ENCODE measurements around the gene DRAM2.

DRAM2 gene

DNA sequence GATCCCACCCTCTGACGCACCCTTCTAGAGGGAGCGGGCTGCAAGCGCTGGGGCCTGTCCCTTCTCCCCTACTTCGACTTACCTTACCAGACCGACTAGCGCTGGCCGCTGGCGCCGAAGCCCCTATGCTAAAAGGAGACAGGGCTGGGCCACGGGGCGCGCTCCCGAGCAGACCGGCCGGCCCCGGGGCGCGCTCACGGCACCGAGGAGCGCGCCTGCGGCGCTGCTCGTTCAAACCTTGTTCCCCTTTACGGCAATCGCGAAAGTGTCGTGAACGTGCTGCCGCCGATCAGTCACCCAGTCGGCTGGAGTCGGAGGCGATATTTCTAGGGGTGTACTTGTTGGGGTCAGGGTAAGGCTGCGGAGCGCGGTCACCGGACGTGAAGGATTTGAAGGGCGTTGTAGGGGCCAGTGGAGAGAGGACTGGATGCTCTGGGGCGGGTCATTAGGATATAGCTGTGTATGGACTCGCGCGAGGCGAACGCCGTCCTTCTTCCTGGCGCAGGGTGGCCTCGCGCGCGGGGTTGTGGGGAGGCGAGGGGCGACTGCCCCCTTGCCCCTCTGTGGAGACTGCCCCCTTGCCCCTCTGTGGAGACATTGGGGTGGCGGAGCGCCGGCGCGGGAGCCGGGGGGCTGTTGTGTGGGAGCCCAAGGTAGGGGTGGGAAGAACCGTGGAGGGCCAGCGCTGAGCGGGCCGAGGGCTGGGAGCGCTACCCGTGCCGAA, at the start of gene DRAM2, which contains the start of gene CEPT1:
TSS of gene DRAM2 (minus strand) at position 138 of the 724 bp plus-strand sequence. CDS start 8,539 bp downstream, outside the sequence.
TSS of gene CEPT1 (plus strand) at position 268 of the 724 bp plus-strand sequence. CDS start 7,492 bp downstream, outside the sequence.
- in situ Hi-C loops (cut with HindIII; ENCODE audit: low sequenced_read_pairs), result no loop called here

DNA sequence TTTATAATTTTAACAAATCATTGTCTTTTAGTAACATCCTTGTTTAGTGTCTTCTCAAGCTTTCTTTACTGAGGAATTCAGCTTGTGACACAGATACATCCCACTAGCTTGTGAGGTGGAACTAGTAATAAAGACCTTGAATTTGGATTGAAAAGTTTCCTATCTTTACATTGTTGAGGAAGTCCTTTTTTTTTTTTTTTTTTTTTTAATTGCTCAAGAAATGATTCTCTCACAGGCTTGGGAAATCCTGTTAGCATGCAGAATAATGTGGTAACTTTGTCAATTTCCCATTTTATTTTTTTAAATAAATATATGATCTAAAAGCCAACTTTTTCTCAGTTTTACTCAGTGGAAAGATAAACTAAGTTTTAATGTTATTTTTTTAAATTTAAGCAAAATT, 44.8 kb upstream of the DRAM2 start:
- in situ Hi-C loops (cut with HindIII; ENCODE audit: low sequenced_read_pairs), result no loop called here

DNA sequence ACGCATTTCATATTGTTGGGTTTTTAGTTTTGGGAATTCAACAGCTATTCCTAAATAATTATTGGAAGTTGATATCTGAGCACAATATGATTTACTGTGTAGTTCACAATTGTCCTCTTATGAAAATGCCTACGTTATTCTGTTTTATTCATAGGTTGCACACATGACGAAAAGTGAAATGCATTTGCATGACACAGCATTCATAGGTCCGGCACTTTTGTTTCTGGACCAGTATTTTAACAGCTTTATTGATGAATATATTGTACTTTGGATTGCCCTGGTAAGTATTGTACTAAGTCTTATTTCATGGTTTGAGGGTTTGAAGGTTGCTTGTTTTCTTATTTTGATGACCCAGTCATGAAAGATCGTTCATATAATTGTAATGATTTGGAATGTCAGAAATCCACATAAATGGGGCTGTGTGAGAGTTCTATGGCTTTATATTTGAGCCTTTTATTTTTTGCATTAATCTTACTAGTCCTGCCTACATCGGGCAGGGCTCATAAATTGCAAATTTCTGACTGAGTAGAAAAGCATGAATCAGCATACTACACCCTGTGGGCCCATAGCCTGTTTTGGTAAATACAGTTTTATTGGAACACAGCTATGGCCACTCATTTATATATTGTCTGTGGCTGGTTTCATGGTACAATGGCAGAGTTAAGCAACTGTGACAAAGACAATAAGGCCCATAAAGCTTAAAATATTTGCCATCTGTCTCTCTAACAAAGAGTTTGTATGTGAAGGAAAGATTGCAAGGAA, 43.6 kb upstream of the DRAM2 start:
- in situ Hi-C loops (cut with HindIII; ENCODE audit: low sequenced_read_pairs), result no loop called here

DNA sequence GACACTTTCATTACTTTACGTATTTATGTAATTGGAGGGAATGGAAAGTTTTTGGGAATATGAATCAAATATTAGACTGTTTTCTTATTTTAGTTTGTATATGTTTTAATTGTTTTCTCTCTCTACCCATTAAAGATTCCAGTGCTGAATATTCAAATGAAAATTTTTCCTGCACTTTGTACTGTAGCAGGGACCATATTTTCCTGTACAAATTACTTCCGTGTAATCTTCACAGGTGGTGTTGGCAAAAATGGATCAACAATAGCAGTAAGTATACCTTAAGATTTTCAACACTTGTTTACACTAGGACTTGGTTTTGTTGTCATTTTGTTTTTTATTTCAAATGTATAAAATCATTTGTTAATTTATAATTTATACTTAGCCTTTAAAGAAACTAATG, 42.2 kb upstream of the DRAM2 start:
- in situ Hi-C loops (cut with HindIII; ENCODE audit: low sequenced_read_pairs), result no loop called here

DNA sequence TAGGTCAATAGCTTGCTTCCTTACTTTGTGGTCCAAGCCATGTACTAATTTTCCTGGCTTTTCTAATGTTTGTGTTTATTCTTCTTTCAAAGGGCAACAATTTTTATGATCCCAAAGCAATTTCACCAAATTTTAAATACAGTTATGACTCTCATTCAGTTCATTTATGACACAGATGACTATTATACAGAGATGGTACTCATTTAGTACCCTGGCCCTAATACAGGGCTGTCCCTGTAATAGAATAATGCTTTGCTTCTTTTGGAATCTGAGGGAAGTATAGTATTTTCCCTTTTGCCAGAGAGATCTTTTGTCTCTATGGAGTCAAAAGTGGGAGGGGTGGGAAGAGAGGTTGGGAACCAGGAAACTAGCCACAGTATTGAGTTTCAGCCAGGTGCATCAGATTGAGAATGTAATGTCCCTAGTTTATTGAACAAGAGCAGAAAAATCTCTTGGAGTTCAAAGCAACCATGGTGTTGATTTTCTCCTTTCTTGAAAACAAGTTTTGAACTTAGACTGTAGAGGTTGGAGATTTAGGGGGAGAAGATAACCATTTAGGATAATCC, 40.2 kb upstream of the DRAM2 start:
- in situ Hi-C loops (cut with HindIII; ENCODE audit: low sequenced_read_pairs), result no loop called here

DNA sequence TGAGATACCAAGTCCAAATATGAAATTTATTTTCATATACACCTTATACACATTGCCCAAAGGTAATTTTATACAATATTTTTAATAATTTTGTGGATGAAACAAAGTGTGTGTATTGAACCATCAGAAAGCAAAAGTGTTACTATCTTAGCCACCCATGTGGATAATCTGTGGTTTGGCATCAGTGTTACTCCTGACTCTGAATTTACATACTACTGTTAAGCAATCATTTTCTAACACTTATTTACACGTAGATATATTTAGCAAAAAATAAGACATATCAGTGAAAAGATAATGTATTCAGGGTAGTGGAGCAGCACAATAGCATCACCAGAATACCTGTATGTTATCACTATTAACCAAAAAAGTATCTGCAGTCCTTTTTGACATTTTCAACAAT, 36.8 kb upstream of the DRAM2 start:
- in situ Hi-C loops (cut with HindIII; ENCODE audit: low sequenced_read_pairs), result no loop called here

DNA sequence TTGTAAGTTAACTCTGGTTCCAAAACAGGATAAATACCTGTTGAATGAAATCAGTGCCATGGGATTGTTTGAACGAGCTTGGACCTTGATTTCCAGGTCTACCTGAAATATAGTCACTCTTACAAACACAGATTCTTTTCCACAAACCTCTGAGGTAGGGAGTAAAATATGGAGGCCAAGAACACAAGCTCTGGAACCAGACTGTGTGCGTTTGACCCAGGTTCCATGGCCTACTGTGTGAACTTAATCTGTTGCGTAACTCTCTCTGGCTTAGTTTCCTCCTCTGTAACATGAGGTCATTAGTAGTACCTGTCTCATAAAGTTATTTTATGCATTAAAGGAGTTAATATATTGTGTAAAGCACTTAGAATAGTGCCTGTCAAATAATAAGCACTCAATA, 35.5 kb upstream of the DRAM2 start:
- in situ Hi-C loops (cut with HindIII; ENCODE audit: low sequenced_read_pairs), result no loop called here

DNA sequence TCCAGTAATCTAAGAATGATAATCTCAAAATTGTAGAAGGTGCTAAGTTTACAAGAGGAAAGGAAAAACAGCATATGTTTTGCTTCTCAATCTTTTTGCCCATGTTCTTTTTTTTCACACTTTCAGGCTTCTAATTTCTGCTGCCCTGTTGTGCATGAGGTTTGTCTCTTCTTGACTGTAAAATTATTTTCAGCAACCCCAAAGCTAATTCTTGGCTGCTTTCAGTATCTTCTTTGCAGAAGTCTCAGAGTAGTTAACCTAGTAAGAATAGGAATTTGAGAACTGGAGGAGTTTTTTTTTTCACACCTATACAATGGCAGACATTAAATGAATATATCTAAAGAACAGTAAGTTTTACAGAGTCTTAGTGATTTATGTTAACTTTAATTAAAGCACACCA, 34.2 kb upstream of the DRAM2 start:
- in situ Hi-C loops (cut with HindIII; ENCODE audit: low sequenced_read_pairs), result no loop called here

DNA sequence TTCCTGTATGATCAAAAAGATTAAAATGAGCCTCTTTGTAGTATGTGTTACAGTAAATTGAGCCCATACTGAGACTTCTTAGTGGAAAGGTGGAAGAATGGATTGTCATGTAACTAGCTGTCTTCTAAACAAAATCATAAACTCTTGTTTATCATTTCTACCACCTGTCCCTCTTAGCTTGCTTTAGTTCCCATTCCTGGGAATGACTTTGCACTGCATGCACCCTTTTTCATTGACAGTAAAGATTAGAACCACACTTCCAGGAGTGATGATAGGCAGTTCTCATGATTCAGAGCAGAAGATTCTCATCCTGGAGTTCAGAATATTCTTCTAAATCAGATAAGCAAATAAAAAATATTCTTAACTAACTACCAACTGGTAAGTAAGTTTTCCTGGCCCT, 32.6 kb upstream of the DRAM2 start:
- in situ Hi-C loops (cut with HindIII; ENCODE audit: low sequenced_read_pairs), result no loop called here

DNA sequence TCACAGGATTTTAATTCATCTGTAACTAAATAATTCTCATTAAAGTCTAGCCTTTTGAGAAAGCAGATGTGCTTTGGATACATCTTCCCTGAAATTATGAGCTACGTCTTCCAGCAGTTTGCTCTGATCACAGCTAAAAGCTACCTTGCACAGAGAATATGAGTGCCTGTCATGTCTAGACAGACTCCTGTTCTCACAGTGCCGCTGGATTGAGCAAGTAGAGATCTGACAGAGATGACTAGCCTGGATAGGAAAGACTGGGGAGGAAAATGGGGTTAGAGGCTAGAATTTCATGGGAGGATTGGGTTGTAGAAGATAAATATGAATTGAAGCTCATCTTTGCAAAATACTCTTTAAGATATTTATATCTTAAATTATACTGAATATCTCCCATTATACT, 24.3 kb upstream of the DRAM2 start:
- in situ Hi-C loops (cut with HindIII; ENCODE audit: low sequenced_read_pairs), result no loop called here

DNA sequence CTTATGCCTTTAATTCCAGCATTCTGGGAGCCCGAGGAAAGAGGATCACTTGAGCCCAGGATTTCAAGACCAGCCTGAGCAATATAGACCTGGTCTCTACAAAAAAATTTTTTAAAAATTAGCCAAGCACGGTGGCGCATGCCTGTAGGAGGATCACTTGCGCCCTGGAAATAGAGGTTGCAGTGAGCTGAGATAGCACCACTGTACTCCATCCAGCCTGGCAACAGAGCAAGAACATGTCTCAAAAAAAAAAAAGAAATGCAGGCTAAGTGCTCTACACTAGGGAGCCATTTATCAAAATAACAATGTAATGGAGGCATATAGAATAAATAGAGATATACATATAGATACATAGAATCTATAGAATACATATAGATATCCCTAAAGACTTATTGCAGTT, 23.5 kb upstream of the DRAM2 start:
- in situ Hi-C loops (cut with HindIII; ENCODE audit: low sequenced_read_pairs), result no loop called here

DNA sequence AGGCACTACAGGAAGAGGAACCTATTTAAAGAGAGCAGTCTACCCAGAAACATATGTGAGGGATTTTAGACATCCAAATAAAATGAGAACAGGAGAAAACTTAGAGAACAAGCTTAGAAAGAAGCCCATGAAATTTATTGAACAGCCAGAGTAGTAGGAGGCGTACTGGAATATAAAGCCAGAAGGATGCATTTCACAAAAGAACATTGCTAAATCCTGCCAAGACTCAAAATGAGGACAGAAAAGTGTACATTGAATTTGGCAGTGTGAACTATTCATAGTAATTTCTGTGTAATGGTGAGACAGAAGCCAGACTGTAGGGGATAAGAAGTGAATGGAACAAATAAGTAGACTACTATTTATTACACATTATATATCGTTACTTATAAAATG, 22.6 kb upstream of the DRAM2 start:
- in situ Hi-C loops (cut with HindIII; ENCODE audit: low sequenced_read_pairs), result no loop called here

DNA sequence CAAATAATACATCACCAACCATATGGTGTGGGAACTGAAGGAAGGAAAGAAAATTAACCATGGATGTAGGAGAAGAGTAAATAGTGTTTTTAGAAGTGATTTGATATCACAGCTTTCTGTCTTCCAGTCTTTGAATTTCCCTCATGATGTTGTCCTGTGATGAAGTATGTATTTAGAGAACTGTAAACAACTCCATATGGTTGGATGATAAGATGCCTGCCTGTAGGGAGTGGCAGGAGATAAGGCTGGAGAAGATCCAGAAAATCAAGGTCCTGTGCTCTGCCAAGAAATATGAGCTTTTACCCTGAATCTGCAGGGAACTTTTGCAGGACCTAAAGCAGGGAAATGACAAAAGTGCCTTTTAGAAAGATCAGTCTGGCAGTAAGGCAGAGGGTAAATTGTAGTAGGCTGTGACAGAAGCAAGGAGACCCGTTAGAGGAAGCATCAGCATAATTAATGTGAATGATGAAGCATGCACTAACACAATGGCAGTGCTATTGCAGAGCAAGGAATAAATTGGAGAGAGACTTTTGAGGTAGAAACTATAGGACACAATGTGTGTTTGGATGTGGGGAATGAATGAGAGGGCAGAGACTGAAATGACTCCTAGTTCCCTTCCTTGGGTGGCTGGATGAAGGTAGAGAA, 22.1 kb upstream of the DRAM2 start:
- in situ Hi-C loops (cut with HindIII; ENCODE audit: low sequenced_read_pairs), result no loop called here

DNA sequence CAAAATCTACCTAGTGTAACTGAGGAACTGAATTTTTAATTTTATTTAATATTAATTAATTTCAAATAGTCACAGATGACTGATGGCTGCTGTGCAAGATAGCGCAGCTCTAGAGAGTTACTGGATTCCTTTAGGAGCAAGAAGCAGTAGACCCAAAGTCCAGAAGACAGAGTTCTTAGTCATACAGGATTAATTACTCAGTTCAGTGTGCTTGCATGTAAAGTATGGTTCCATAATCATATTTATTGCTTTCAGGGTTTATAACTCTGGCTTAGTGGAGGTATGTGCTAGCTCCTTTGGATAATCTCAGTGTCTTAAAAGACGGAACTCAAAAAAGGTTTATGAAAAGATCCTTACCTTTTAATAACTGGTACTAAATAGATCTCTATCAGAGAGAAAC, 17.5 kb upstream of the DRAM2 start:
- in situ Hi-C loops (cut with HindIII; ENCODE audit: low sequenced_read_pairs), result no loop called here

DNA sequence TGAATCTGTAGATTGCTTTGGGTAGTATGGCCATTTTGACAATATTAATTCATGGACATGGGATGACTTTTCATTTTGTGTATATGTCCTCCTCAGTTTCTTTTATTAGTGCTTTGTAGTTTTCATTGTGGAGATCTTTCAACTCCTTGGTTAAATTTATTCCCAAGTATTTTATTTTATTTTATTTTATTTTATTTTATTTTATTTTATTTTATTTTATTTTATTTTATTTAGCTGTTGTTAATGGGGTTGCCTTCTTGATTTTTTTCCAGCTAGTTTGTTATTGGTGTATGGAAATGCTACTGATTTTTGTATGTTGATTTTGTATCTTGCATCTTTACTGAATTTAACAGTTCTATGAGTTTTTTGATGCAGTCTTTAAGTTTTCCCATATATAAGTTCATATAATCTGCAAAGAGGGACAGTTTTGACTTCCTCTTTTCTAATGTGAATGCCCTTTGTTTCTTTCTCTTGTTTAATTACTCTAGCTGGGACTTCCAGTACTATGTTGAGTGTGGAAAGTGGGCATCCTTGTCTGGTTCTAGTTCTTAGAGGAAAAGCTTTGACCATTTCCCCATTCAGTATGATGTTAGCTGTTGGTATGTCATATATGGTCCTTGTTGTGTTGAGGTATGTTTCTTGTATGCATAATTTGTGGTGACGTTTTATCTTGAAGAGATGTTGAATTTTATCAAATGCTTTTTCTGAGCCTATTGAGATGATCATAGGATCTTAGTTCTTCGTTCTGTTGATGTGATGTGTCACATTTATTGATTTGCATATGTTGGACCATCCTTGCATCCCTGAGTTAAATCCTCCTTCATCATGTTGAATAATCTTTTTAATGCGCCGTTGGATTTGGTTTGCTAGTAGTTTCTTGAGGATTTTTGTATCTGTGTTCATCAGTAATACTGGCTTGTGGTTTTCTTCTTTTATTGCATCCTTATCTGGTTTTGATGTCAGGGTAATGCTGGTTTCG, 14.4 kb upstream of the DRAM2 start:
- in situ Hi-C loops (cut with HindIII; ENCODE audit: low sequenced_read_pairs), result no loop called here

DNA sequence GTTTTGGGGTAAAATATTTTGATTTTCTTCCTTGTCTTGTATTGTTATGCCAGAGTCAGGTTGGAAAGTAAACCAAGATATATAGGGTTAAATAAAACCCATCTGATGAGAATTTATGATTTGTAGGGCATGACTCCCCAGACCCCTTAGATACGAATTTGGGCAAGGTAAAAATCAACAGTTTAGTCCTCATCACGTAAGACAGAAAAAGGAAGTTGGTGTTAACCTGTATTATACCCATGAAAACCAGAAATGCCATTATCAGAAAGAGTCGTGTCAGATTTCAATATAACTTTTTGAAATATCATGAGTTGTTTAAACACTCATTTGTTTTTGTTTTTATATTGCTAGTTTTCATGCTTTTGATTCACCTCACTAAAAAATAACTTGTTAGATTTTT, 11.9 kb upstream of the DRAM2 start:
- in situ Hi-C loops (cut with HindIII; ENCODE audit: low sequenced_read_pairs), result no loop called here

DNA sequence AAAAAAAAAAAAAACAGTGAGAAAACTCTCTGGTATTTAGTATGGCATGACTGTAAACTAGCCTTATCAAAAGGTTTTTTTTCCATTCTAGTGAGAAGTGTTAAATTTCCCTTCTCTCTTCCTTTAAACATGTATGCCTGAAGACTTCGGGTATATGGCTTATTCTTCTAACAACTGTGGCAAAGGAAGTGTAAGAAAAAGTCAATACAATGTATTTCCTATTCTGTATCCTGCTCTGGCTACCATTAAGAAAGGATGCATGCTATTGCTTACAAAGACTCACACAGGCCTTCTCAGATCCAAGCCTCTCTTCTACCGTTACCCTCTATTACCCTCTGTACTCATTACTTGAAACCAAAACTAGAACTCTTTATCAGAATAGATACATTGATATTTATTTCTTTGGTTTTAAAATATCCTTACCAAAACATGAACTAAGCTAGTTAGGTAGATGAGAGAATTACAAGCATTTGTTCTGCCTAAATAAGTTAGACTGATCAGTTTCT, 8.5 kb upstream of the DRAM2 start:
- in situ Hi-C loops (cut with HindIII; ENCODE audit: low sequenced_read_pairs), result no loop called here

DNA sequence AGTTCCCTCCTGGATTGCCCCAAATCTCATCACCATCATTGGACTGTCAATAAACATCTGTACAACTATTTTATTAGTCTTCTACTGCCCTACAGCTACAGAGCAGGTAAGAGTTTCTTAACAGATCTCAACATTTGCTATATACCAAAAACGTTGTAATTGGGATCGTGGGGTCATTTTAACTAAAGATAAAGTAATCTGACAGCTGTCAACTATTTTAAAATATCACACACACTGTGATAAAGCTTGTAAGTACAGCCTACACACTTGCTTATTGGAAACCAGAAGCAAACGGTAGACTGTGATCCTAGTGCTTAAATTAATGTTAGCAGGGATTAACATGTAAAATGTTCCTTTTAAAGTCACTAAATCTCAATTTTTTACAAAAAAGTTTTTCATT, 8.1 kb upstream of the DRAM2 start:
- in situ Hi-C loops (cut with HindIII; ENCODE audit: low sequenced_read_pairs), result no loop called here

DNA sequence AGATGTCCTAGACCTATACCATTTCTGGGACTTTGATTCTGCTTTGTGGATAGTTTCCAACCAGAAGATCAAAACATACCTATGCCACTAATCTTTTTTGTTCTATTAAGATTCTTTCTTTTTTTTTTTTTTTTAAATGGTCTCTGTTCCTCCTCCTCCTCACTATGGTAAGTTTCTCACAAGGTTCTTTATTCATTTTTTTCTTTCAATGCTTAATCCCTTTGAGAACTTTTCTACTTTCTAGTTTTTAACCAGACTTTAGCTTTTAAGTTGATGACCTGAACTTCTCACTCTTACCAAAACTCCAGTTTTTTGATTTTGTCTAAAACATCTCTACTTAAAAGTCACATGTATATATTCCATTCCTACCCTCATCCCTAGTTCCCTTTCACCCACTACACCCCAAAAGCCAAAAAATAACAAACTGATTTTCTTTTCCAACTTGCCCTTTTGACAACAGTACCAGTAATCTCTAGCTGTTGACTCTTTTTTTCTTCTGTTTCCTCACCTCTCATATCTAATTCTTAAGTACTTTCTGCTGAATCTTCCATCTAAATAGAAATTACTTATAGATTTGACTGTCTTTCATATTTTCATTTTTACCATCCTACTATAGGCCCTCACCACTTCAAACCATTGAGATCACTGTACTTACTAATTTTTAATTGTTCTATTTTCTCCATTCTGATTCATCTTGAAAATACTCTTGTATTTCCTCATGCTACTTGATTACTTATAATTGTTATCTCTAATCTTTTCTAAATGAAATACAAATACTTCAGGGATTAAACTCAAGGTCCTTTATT, 6.3 kb upstream of the DRAM2 start:
- in situ Hi-C loops (cut with HindIII; ENCODE audit: low sequenced_read_pairs), result no loop called here
